OCI-LY7 (cell line): ENCODE results near the gene ZNFX1.

ENCODE experiments used
- EZH2phosphoT487 ChIP-seq: fragments of 200-600 bp; sonication (generic); IDR thresholded peaks from 2 replicates; pipeline ENCODE4 v1.6.1; 2018; ENCODE audit warnings: low read depth, borderline replicate concordance, mild to moderate bottlenecking, mixed run types, antibody characterized with exemption, low read length, moderate library complexity, mixed read lengths
- TF ChIP-seq, protein P1 (sequence below): fragments of 200-600 bp; sonication (generic); conservative IDR thresholded peaks from 2 replicates; pipeline ENCODE4 v1.5.1; 2014; ENCODE audit warnings: mild to moderate bottlenecking, antibody characterized with exemption, low read length, moderate library complexity, mixed read lengths

DNA sequence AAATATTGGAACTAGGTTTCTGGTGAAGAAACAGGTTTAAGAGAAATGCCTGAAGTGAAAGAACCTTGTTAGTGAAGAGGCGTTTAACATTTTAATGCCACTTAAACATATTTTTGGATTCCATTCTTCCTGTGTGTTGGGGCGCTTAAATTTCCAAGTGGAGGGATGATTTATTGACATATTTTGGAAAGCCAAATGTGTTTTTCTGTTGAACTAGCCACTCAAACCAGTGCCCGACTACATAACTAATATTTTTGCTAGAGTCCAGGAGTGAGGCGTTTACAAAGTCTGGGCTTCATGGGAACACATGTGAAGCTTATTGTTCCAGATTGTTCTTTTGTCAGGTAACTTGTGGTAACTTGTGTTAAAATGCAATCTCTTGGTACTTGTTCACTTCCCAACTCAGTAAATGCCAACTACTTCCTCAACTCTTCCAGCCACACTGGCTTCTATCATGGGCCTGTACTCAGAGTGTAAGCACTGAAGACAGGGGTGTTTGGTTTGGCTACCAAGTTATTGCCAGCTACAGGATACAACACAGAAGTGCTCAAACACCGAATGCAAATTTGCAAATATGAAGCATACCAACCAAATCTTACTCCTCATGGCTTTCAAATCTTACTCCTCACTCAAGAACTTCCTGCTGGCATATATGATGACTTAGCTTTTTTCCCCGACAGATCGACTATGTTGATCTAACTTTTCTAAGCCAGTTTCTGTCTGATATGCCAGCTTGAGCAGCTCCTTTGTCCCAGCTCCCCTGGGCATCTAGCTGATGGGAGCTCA, 2.0 kb upstream of the ZNFX1 start:
- TF ChIP-seq, protein P1, sequence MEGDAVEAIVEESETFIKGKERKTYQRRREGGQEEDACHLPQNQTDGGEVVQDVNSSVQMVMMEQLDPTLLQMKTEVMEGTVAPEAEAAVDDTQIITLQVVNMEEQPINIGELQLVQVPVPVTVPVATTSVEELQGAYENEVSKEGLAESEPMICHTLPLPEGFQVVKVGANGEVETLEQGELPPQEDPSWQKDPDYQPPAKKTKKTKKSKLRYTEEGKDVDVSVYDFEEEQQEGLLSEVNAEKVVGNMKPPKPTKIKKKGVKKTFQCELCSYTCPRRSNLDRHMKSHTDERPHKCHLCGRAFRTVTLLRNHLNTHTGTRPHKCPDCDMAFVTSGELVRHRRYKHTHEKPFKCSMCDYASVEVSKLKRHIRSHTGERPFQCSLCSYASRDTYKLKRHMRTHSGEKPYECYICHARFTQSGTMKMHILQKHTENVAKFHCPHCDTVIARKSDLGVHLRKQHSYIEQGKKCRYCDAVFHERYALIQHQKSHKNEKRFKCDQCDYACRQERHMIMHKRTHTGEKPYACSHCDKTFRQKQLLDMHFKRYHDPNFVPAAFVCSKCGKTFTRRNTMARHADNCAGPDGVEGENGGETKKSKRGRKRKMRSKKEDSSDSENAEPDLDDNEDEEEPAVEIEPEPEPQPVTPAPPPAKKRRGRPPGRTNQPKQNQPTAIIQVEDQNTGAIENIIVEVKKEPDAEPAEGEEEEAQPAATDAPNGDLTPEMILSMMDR = no peak
- TF ChIP-seq EZH2phosphoT487 = no peak
